HG03025 (cell line): Measurements from ENCODE around the gene MAGED2.
"Not testable (repeated sequence)": the region's sequence is repeated elsewhere in the genome, so short reads cannot be mapped to it uniquely, and the experiment has no call there.

Experiments used
- ATAC-seq: cut with Tn5 transposase; IDR thresholded peaks from one replicate; pipeline ENCODE4 v1.9.1; 2021; ENCODE audit warnings: mild to moderate bottlenecking, moderate library complexity; ENCODE audit not compliant: unreplicated experiment, low FRiP score

MAGED2 gene

DNA sequence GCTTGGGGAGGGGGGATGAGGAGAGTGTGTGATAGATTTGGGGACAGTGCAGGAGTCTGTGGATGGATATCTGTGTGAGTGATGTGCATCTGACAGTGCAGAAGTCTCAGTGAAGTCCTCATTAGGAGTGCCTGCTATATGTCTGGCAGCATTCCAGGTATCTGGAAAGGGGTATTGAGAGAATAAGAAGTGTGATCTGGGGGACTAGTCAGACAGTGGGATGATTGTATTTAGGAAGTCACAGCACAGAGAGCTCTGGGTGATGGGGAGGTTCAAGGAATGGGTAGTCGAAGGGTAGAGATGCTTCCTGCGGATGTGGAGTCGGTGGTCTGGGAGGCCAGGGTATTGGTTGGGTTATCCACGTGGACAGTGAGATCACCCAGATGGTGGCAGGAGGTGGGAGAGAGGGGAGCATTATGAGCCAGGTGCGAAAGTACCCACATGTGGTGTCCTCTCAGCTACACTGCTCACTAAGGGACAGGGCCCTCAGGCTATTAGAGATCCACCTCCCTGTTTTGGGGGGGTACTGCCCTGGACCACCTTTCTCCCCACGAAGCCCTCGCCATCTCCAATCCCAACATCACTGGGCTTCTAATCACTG, 9.8 kb downstream of the MAGED2 start:
- ATAC-seq, result no peak

DNA sequence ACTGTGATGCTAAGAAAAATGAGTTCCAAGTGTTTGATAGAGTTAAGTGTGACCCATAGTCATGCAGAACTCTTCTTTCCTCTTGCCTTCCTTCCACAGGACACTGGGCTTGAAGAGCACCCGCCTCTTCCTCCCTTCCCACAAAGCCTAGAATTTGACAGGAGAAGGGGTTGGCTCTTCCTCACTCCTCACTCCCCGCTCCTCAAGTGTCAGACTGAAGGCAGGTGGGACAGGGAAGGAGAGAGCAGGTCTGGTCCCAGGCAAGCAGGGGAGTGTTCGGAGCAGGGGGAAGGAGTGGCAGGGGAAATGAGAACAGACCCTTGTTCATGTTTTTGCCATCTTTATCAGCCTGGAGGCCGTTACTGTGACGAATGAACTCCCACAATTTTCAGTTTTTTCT, 10.7 kb downstream of the MAGED2 start:
- no peak for ATAC-seq

DNA sequence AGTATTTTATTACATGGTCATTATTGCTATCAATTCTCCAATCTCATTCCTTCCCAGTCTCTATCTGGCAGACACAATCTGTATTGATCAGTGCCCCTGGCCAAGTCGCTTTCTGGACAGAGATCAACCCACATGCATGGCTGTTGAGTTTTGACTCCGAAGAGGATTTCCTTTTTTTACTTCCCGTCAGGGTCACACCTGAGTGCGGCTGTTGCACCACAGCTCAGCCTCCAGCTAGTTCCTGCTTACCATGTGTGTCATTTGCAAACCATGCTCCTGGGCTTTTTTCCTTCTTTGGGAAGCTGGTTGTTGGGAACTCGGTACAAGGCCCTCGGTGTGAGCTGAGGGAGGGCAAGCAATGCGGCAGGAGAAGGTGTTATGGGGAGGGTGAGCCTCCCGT, 11.7 kb downstream of the MAGED2 start:
- ATAC-seq, result no peak

DNA sequence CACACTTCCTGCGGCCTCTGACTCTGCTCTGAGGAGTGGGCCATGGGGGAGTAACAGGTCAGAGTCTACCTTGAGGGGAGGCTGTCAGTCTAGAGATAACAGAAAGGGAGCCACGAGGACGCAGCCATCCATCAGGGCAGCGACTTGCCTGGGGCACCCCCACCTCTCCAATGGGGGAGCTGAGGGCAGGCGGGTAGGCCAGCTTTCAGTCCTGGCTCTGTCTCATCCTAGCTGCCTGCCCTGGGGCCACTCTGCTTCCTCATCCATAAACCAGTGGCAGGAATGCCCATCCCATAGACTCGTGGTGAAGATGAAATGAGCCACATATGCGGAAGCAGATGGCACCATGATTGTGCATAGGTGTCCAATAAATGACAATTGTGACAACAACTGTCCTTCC, 13.2 kb downstream of the MAGED2 start:
- no peak for ATAC-seq

DNA sequence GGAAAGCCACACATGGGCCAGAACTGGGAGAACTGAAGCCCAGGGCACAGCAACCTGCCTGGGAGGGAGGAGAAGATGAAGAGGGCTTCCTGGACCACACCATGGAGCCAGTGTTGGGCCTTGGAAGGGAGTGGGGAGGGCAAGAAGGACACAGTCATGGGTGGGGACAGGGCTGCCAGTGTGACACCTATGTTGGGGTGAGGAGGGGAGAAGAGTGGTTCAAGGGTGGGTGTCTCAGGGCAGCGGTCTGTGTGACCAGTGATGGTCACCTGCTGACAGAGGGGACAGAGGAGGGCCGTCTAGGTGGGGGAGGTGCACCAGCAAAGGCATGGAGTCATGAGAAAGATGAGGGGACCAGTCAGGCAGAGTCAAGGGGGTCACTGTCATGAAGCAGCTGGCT, 13.8 kb downstream of the MAGED2 start:
- ATAC-seq, result no peak

DNA sequence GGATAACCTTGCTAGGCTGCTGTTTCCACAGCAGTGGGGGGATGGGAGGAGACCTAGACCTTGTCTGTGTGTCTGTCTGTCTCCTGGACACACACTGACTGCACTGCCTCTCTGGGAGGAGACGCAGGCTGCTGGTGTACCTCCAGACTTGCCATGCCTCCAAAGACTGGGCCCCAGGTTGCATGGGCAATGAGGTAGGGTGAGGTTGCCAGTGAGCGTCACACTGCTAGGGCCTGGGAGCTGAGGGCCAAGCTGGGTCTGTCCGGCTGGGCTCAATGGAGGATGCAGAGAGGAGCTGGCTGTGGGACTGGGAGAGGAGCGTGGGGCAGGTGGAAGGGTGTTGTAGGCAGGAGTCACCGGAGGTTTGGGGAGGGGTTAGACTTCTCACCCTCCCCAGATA, 16.6 kb downstream of the MAGED2 start:
- ATAC-seq, result no peak

DNA sequence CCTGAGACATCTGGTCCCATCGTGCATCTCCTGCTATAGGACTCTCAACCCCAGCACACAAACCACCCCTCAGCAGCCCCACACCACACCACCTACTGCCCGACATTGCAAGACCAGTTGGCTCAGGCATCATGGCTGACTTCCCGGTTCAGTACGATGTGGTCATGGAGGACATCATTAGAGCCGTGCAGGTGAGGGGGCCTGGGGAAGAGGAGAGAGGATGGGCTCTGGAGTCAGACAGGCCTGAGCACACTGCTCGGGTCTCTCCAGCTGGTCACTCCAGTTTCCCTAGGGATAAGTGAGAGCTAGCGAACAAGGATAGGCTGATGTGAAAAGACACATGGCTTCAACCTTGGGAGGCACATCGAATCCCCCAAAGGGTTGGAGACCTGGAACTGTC, 17.2 kb downstream of the MAGED2 start:
- ATAC-seq, result no peak

DNA sequence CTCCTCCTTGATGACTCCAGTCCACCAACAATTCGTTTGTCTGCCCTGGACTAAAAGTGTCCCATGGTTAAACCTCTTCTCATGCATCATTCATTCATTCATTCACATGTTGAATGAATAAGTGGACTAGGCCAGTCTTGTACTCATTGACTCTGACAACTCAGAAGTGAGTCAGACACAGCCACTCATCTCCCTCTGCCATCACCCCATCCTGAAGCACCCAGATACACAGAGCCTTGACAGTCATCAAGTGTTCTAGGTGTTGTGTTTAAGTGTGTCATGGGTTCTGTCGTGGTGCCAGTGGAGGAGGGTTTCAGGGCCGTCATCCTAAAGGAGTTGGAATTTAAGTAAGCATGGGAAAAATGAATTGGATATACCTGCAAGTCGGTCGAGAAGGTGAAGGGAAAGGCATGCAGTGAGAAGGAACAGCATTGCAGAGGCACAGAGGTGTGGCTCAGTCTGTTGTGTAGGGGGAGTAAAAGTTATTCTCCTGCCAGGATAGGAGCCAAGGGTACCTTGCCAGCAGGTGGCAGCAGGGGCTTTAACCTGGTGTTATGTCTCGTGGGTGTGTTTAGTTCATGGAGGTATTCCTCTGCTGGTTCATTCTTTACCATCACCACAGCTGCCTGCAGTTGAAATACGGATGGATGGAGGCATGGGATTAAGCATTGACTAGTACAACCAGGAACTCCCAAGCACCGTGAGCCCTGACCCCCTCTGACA, 18.3 kb downstream of the MAGED2 start:
- no peak for ATAC-seq

DNA sequence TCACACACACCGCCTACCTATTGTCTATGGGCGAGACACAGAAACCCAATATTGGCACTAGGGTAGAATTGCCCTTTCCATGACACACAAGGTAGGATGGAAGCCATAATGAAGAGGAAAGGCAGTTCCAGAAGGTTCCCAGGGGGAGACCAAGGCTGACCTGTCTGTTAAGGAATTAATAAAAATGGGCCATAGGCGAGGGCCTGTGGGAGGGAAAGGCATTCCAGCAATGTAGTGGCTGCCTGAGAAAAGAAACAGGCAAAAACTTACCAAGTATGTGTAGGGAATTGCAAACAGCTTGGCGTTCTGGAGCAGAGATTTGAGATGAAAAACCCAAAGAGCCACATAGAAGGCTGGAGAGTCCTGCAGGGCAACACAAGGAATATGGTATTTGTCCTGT, 19.1 kb downstream of the MAGED2 start:
- ATAC-seq, result no peak

DNA sequence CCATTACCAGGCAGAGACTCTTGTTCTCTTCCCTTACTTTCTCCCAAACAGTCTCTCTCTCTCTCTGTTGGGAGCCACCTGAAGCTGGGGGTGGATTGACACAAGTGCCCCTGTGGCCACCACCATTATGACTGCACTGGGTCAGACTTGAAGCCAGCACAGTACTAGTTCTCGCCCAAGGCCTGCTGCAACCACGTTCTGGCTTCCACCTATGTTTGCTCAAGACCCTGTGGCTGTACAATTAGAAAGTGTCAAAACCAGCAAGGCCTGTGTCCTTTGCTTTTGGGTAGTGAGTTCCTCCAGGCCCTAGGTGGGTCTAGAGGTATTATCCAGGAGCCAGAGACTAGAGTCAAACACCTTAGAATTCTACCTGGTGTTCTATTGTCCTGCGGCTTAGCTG, 31.0 kb downstream of the MAGED2 start:
- ATAC-seq, result no peak

DNA sequence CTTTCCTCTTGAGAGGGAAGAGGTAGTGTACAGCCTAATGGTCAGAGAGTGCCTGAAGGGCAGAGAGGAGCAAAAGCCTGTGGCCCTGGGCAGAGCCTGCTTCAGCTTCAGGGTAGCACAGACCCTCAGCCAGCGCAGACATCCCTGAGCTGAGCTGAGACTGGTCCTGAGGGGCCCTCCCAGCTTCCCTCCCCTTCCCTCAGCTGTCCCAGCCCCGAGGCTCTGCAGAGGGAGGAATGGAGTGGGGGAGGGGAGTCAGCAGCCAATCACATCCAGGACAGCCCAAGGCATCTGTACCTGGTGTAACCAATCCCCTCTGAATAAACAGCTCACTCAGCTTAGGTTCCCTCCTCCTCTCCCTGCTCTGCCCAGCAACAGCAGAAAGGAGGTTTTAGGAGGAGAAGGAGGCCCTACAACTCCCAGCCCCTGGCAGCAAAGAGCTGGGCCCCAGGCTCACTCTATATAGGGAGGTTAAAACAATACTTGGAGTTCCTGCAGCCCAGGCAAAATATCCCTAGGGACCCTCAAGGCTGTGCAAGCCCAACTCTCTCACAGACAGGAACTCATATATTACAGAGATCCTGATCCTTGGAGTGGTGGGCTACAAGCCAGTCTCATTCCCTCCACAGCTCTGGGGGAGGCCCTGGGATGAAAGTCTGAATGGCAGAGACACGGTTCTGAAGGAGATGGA, 33.8 kb downstream of the MAGED2 start:
- not testable (repeated sequence) for ATAC-seq

DNA sequence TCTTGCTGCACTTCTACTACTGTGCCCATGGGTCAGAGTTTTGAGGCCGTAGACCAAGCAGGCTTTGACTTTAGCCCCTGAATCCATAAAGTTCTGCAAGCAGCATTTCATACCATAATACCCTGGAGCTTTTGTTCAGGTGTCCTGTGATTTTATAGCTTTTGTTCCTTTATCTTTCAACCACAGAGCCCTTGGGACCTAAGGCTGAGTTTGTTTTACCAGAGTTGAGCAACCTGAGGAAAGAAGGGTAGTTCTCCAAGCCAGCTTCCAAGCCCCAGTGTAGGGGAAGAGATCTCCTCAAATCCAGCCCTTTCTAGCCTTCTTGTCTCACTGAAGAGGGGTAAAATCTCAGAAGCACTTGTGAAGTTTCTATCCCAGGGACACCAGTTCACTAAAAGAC, 35.1 kb downstream of the MAGED2 start:
- ATAC-seq, result no peak

DNA sequence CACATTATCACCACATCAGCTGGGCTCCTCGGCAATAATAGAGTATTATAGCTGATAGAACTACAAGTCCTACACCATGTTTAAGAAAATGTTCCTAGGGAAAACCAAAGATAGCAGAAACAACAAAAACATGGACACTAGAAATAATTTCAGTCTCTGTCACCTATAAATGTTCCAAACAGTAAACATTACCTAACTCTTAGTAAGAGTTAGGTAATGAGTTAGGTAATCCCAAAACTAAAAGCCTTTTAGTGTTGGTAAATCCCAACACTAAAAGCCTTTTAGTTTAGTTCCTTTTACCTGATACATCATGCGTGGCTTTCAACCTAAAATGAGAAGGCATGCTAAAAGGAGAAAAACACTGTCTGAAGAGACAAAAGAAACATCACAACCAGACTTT, 35.5 kb downstream of the MAGED2 start:
- no peak for ATAC-seq

DNA sequence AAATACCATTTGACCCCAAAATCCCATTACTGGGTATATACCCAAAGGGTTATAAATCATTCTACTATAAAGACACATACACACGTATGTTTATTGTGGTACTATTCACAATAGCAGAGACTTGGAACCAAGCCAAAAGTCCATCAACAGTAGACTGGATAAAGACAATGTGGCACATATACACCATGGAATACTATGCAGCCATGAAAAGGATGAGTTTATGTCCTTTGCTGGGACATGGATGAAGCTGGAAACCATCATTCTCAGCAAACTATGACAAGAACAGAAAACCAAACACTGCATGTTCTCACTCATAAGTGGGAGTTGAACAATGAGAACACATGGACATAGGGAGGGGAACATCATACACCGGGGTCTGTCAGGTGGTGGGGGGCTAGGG, 40.2 kb downstream of the MAGED2 start:
- ATAC-seq, result not testable (repeated sequence)

DNA sequence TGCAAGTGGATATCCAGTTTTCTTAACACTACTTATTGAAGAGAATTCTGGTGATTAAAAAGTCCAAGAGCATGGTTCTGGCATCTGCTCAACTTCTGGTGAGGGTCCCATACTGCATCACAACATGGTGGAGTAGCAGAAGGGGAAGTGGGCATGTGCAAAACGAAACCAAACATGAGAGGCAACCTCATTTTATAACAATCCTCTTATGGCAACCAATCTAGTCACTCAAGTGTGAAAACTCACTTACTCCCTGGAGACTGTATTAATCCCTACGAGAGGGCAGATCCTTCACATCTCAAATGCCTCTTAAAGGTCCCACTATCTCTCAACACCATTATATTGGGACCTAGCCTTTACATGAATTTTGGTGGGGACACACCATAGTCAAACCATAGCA, 57.7 kb downstream of the MAGED2 start:
- no peak for ATAC-seq
